Sigmoid colon (tissue), 7 donors: ENCODE results near the gene SNAP47. TPM values are rescaled to one million over a fixed set of nuclear protein-coding genes. Genes with fewer than 3 reads are reported as not detected.

Source experiments
- DNase-seq: peaks from one replicate; pipeline ENCODE4 v3.0.0-alpha.2; 2019
- H3K27ac ChIP-seq, 4 donors: fragments of 200-600 bp; sonication (generic); one replicate each; pipeline ENCODE4 v1.5.1; 2016 to 2019; ENCODE audit warnings: mild to moderate bottlenecking in 1 of 4
- H3K27me3 ChIP-seq, 3 donors: fragments of 200-600 bp; sonication (generic); one replicate each; pipeline ENCODE4 v1.5.1; 2019; ENCODE audit warnings: mild to moderate bottlenecking in 1 of 3
- H3K36me3 ChIP-seq, 4 donors: fragments of 200-600 bp; sonication (generic); one replicate each; pipeline ENCODE4 v1.5.1; 2016 to 2019
- H3K4me1 ChIP-seq, 4 donors: fragments of 200-600 bp; sonication (generic); one replicate each; pipeline ENCODE4 v1.5.1; 2017 to 2019
- H3K4me3 ChIP-seq, 4 donors: fragments of 200-600 bp; sonication (generic); one replicate each; pipeline ENCODE4 v1.5.1; 2017 to 2019; ENCODE audit warnings: mild to moderate bottlenecking in 2 of 4, moderate library complexity in 1 of 4
- H3K9me3 ChIP-seq, 4 donors: fragments of 200-600 bp in 3 of 4; sonication (generic) in 3 of 4; one replicate each; pipeline versions ENCODE4 v1.5.1 to v1.6.1; 2013 to 2019
- EP300 ChIP-seq, 4 donors: sonication (generic); formaldehyde crosslinking; IDR thresholded peaks; one replicate each; pipeline ENCODE4 v1.6.1; 2017; ENCODE audit warnings: antibody characterized with exemption in 4 of 4
- POLR2A ChIP-seq, 2 donors: fragments of 450-650 bp; IDR thresholded peaks; one replicate each; pipeline ENCODE4 v1.6.1; 2016; ENCODE audit warnings: antibody characterized with exemption in 2 of 2, mild to moderate bottlenecking in 2 of 2, moderate library complexity in 2 of 2
- POLR2AphosphoS5 ChIP-seq, 4 donors: sonication (generic); formaldehyde crosslinking; IDR thresholded peaks; one replicate each; pipeline ENCODE4 v1.6.1; 2017; ENCODE audit warnings: antibody characterized with exemption in 4 of 4
- WGBS, 2 donors: extraction: QIAGEN DNeasy Blood & Tissue Kit; methylation state at CpG; one replicate each; pipeline ENCODE4 v1.1.7; 2013; 5-methylcytosine and 5-hydroxymethylcytosine counted together
- intact Hi-C: fragments of 100-400 bp; cut with DNase I; formaldehyde crosslinking; loops from one replicate; pipeline ENCODE4 v1.15.1; 2023
- polyA plus RNA-seq, 3 donors: library from polyadenylated mRNA; stranded (reverse); fragments of 200-250 nt; gene quantifications; one replicate each; pipeline ENCODE4 v1.2.3, GENCODE V29; 2013
- total RNA-seq, 4 donors: library from RNA; depleted of rRNA; stranded (reverse); fragments of >200 nt; gene quantifications; one replicate each; pipeline ENCODE4 v1.1.0, GENCODE V29; 2016
- TF ChIP-seq, protein P1 (sequence below), 4 experiments: fragments of 450-650 bp in 3 of 4; fragments of 200-600 bp in 1 of 4; IDR thresholded peaks; one replicate each; pipeline ENCODE4 v1.5.1; 2016 to 2019; ENCODE audit warnings: antibody characterized with exemption in 4 of 4, mild to moderate bottlenecking in 3 of 4, moderate library complexity in 2 of 4
- donor health status: healthy with polysubstance abuse.
- donor health status: Bipolar disorder and iron deficiency.
- donor health status: healthy.

SNAP47 gene
- total and polyA plus RNA-seq, 7 donors, result 13.8 to 51.6 (median 33.9) TPM

DNA sequence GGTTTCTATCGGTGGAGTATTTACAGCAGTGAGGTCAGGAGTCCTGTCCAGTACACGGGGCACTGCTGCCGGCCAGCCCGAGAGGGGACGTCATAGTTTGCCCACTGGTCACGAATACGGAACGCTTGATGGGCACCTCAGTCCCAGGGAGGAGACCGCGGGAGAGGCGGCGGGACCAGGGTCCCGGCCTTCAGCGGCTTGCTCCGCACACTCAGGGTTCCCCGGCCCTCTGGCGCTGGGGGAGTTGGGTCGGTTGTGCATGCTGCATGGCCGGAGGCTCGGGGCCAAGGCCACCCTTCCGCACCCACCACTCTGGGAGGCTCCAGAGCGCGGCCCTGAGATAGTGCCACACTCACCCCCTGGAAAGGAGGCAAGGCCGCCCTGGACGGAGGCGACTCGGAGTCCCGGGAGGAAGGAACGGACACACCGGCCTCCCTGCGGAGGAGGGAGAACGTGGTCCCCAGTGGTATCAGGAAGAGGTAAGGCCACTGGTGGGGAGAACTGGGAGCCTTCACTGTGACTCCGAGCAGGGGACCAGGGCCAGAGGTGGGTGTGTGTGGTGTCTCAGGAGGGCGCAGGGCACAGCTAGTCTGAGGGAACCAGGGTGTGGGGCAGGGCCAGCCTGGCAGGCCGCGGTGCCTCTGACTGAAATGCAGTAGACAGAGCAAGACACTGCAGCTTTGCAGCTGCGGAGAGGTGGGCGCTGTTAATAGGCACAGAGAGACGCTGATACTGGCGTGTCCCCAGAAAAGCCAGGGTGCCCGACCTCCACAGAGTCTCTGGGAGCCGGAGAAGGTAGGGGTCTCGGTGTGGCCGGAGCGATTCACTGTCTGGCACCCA is 51.7 kb downstream of the SNAP47 start:
- intact Hi-C loops, result no loop called here
- DNase-seq, result no peak
- H3K9me3 ChIP-seq, result no peaks in the 10 kb centered on the region
- WGBS, 2 donors, result 12 to 43% methylated on average over 45 of the region's 45 CpGs
- peak overlapping the region; percentile 71 to 84 (median 80) for H3K27ac ChIP-seq
- H3K27me3 ChIP-seq, result no peaks in the 10 kb centered on the region
- peaks cover 0 to 29% (median 19%) of the 10 kb centered on the region in 4 donors for H3K4me1 ChIP-seq
- H3K36me3 ChIP-seq, result peaks cover 0 to 6% (median 3%) of the 10 kb centered on the region in 4 donors
- peak overlapping the region; percentile 50 to 61 (median 54) for H3K4me3 ChIP-seq
- TF ChIP-seq EP300 (IDR thresholded peaks at IDR 0.05) (no peak), POLR2A (IDR thresholded peaks at IDR 0.05) (no peak), POLR2AphosphoS5 (IDR thresholded peaks at IDR 0.05) (no peak)
- TF ChIP-seq, protein P1, sequence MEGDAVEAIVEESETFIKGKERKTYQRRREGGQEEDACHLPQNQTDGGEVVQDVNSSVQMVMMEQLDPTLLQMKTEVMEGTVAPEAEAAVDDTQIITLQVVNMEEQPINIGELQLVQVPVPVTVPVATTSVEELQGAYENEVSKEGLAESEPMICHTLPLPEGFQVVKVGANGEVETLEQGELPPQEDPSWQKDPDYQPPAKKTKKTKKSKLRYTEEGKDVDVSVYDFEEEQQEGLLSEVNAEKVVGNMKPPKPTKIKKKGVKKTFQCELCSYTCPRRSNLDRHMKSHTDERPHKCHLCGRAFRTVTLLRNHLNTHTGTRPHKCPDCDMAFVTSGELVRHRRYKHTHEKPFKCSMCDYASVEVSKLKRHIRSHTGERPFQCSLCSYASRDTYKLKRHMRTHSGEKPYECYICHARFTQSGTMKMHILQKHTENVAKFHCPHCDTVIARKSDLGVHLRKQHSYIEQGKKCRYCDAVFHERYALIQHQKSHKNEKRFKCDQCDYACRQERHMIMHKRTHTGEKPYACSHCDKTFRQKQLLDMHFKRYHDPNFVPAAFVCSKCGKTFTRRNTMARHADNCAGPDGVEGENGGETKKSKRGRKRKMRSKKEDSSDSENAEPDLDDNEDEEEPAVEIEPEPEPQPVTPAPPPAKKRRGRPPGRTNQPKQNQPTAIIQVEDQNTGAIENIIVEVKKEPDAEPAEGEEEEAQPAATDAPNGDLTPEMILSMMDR (IDR thresholded peaks at IDR 0.05), result no peak

DNA sequence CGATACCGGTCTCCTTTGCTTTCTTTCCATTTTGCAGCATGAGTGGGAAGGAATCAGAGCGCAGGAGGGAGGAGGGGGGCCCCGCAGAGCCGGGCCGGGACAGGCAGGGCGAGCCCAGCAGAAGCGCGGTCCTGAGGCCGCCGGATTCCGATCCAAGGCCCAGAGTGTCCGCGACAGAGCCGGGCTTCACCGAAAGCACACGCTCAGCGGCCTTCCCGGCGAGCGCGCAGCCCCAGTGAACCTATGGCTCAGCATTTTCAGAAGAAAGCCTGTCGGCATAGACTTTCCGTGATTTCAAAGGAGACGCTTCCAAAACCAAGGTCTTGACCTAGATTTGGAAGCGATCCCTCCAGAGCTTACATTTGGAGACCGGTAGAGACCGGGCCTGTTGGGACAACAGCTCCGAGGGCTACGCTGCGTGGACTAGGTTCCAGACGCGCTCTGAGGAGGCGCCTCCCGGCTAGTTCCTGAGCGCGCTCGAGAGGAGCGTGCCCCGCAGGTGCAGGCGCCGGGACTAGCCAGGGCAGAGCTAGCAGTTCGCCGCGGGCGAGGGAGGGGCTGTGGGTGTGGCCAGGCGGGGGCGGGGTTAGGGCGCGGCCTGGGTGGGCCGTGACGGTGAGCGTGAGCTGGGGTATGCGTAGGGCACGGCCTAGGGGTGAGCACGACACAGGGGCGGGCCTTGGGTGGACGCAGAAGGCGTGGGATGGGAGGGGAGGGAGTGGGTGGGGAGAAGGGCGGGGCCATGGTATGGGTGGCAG is 52.5 kb downstream of the SNAP47 start:
- 0 to 1% methylated on average over 60 of the region's 60 CpGs for WGBS, 2 donors
- TF ChIP-seq POLR2AphosphoS5 (IDR thresholded peaks at IDR 0.05) (peak; percentile 76 to 87 (median 82)), POLR2A (IDR thresholded peaks at IDR 0.05) (peak; percentile 28 to 51)
- TF ChIP-seq, protein P1 (IDR thresholded peaks at IDR 0.05), result no peak
- intact Hi-C loops, result loop anchor here (1.0 kb wide), 2 partner anchors 100 to 161 kb away; no protein-coding TSS in a partner anchor
- H3K9me3 ChIP-seq, result no peaks in the 10 kb centered on the region
- peak overlapping the region; percentile 50 to 61 (median 54) for H3K4me3 ChIP-seq
- peaks cover 0 to 29% (median 19%) of the 10 kb centered on the region in 4 donors for H3K4me1 ChIP-seq
- peak overlapping the region; percentile 71 to 84 (median 80) for H3K27ac ChIP-seq
- no peaks in the 10 kb centered on the region for H3K36me3 ChIP-seq
- H3K27me3 ChIP-seq, result no peaks in the 10 kb centered on the region
- DNase-seq, result peak; percentile 97

DNA sequence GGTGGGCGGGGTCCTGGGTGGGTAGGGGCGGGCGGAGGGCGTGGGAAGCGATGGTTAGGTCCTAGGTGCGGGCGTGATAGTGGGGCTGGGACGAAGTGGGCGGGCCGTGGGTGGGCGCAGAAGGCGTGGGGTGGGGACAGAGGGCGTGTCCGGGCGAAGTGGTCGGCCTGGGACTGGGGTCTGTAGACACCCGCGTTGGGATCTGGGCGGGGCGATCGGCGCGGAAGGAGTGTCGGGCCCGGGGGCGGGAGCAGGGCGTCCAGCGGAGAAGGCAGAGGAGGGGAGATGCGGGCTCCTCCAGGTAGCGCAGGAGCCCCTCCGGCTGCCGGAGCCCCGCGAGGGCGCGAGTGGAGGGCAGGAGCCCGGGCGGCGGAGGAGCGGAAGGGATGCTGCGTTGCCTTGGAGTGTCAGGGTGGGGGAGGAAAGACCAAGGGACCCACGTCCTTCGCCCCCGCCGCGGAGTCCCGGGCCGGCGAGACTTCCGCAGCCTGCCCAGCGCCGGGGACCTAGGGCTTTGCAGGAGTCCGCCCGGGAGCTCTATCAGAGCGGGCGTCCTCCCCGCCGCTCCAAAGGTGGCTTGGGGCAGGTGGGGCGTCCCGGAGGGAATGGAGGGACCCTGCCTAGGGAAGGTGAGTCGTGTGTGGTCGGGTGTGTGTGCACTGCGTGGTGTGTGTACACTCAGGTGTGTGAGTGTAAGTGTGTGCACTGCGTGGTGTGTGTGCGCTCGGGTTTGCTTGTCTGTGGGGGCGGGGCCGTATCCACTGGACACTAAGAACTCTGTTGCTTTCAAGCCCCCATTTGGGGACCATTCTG is 53.2 kb downstream of the SNAP47 start:
- intact Hi-C loops, result loop anchor here (1.0 kb wide), 2 partner anchors 99 to 160 kb away; no protein-coding TSS in a partner anchor
- TF ChIP-seq POLR2A (IDR thresholded peaks at IDR 0.05), result no peak
- TF ChIP-seq, protein P1 (IDR thresholded peaks at IDR 0.05), result no peak
- TF ChIP-seq POLR2AphosphoS5 (IDR thresholded peaks at IDR 0.05), result peak; percentile 28 to 62 (median 48)
- TF ChIP-seq EP300 (IDR thresholded peaks at IDR 0.05), result no peak
- H3K27me3 ChIP-seq, result no peaks in the 10 kb centered on the region
- WGBS, 2 donors, result 1% methylated on average over 68 of the region's 68 CpGs
- H3K36me3 ChIP-seq, result no peaks in the 10 kb centered on the region
- peak overlapping the region; percentile 71 to 84 (median 80) for H3K27ac ChIP-seq
- peaks cover 0 to 29% (median 20%) of the 10 kb centered on the region in 4 donors for H3K4me1 ChIP-seq
- no peaks in the 10 kb centered on the region for H3K9me3 ChIP-seq
- DNase-seq, result peak; percentile 91
- peak overlapping the region; percentile 50 to 61 (median 54) for H3K4me3 ChIP-seq
